Neural cell (in vitro differentiated cells): Measurements from ENCODE around the gene STX1B. TPM values are rescaled to one million over a fixed set of nuclear protein-coding genes. Genes with fewer than 3 reads are reported as not detected.

Source experiments
- H2AFZ ChIP-seq: fragments of 200-600, 300-800 bp; sonication (generic), shearing (Covaris generic); 2 replicates; pipeline ENCODE4 v1.6.0; 2014; ENCODE audit warnings: low read depth, mild to moderate bottlenecking, antibody characterized with exemption, low read length, moderate library complexity
- H3F3A ChIP-seq: fragments of 200-600 bp; shearing (Covaris generic); 2 replicates; pipeline ENCODE4 v1.6.1; 2016; ENCODE audit warnings: mild to moderate bottlenecking, moderate library complexity, mixed read lengths, antibody characterized with exemption, low read length; ENCODE audit not compliant: insufficient read depth, poor library complexity, severe bottlenecking
- H3K27ac ChIP-seq: fragments of 200-600, 300-800 bp; sonication (generic), shearing (Covaris generic); 2 replicates; pipeline ENCODE4 v1.5.1; 2014; ENCODE audit warnings: mild to moderate bottlenecking, low read length, moderate library complexity
- H3K27me3 ChIP-seq: fragments of 300-800, 200-600 bp; sonication (generic), shearing (Covaris generic); 2 replicates; pipeline ENCODE4 v1.6.0; 2014; ENCODE audit warnings: mild to moderate bottlenecking, low read depth, low read length, moderate library complexity; ENCODE audit not compliant: insufficient read depth
- H3K36me3 ChIP-seq: fragments of 300-800, 200-600 bp; sonication (generic), shearing (Covaris generic); 2 replicates; pipeline ENCODE4 v1.5.1; 2014; ENCODE audit warnings: mild to moderate bottlenecking, antibody characterized with exemption, low read length, moderate library complexity; ENCODE audit not compliant: insufficient read depth
- H3K4me2 ChIP-seq: fragments of 300-800, 200-600 bp; sonication (generic), shearing (Covaris generic); 2 replicates; pipeline ENCODE4 v1.6.0; 2014; ENCODE audit warnings: mild to moderate bottlenecking, low read length
- H3K4me3 ChIP-seq: fragments of 300-800, 200-600 bp; sonication (generic), shearing (Covaris generic); 2 replicates; pipeline ENCODE4 v1.5.1; 2014; ENCODE audit warnings: mild to moderate bottlenecking, low read length, moderate library complexity
- H3K79me2 ChIP-seq: fragments of 200-600 bp; shearing (Covaris generic); replicated peaks from 2 replicates; pipeline ENCODE4 v1.6.0; 2014; ENCODE audit warnings: mild to moderate bottlenecking, low read length, moderate library complexity; ENCODE audit not compliant: insufficient read depth
- H3K9ac ChIP-seq: fragments of 300-800, 200-600 bp; sonication (generic), shearing (Covaris generic); 2 replicates; pipeline ENCODE4 v1.6.1; 2016; ENCODE audit warnings: mild to moderate bottlenecking, low read length, mixed read lengths
- H3K9me2 ChIP-seq: fragments of 200-600 bp; shearing (Covaris generic); 2 replicates; pipeline ENCODE4 v1.6.1; 2016; ENCODE audit warnings: mild to moderate bottlenecking, low read length, mixed read lengths; ENCODE audit not compliant: insufficient read depth
- H3K9me3 ChIP-seq: fragments of 200-600, 300-800 bp; sonication (generic), shearing (Covaris generic); 2 replicates; pipeline ENCODE4 v1.6.1; 2016; ENCODE audit warnings: mild to moderate bottlenecking, mixed run types, low read length, moderate library complexity, mixed read lengths
- H4K20me1 ChIP-seq: fragments of 200-600 bp; shearing (Covaris generic); 2 replicates; pipeline ENCODE4 v1.6.1; 2016; ENCODE audit warnings: mild to moderate bottlenecking, mixed run types; ENCODE audit not compliant: insufficient read depth
- EP300 ChIP-seq: fragments of 450-650 bp; conservative IDR thresholded peaks from 2 replicates; pipeline ENCODE4 v1.6.1; 2014; ENCODE audit warnings: antibody characterized with exemption, mild to moderate bottlenecking, moderate library complexity; ENCODE audit not compliant: poor library complexity, severe bottlenecking
- EZH2 ChIP-seq: fragments of 200-600, 300-800 bp; shearing (Covaris generic), sonication (generic); IDR thresholded peaks from 2 replicates; pipeline ENCODE4 v1.6.1; 2014; ENCODE audit warnings: antibody characterized with exemption, low read length, borderline replicate concordance, mild to moderate bottlenecking; ENCODE audit not compliant: insufficient read depth, poor library complexity, severe bottlenecking
- MXI1 ChIP-seq: fragments of 450-650 bp; conservative IDR thresholded peaks from 2 replicates; pipeline ENCODE4 v1.6.1; 2014; ENCODE audit warnings: antibody characterized with exemption, mild to moderate bottlenecking; ENCODE audit not compliant: poor library complexity, severe bottlenecking
- POLR2AphosphoS5 ChIP-seq: IDR thresholded peaks from 2 replicates; pipeline ENCODE4 v1.6.1; 2012
- RAD21 ChIP-seq: fragments of 450-650 bp; conservative IDR thresholded peaks from 2 replicates; pipeline ENCODE4 v1.6.1; 2014; ENCODE audit warnings: antibody characterized with exemption, mild to moderate bottlenecking, moderate library complexity
- SMC3 ChIP-seq: fragments of 450-650 bp; conservative IDR thresholded peaks from 2 replicates; pipeline ENCODE4 v1.6.1; 2014; ENCODE audit warnings: antibody characterized with exemption, mild to moderate bottlenecking, moderate library complexity; ENCODE audit not compliant: poor library complexity
- TAF1 ChIP-seq: IDR thresholded peaks from 2 replicates; pipeline ENCODE4 v1.6.1; 2012; ENCODE audit warnings: low read depth
- polyA plus RNA-seq: library from polyadenylated mRNA; depleted of rRNA; stranded (reverse); fragments of >200 nt; gene quantifications from 2 replicates; pipeline ENCODE4 v1.2.3, GENCODE V29; 2014
- TF ChIP-seq, protein P1 (sequence below): fragments of 450-650 bp; IDR thresholded peaks from 2 replicates; pipeline ENCODE4 v1.5.1; 2014; ENCODE audit warnings: antibody characterized with exemption, mild to moderate bottlenecking, moderate library complexity; ENCODE audit not compliant: poor library complexity, severe bottlenecking
- TF ChIP-seq, protein P2 (sequence below): IDR thresholded peaks from 2 replicates; pipeline ENCODE4 v1.6.1; 2012; ENCODE audit warnings: borderline replicate concordance

STX1B gene
- polyA plus RNA-seq, 1 donor from 2014 or later: 4.5 TPM

DNA sequence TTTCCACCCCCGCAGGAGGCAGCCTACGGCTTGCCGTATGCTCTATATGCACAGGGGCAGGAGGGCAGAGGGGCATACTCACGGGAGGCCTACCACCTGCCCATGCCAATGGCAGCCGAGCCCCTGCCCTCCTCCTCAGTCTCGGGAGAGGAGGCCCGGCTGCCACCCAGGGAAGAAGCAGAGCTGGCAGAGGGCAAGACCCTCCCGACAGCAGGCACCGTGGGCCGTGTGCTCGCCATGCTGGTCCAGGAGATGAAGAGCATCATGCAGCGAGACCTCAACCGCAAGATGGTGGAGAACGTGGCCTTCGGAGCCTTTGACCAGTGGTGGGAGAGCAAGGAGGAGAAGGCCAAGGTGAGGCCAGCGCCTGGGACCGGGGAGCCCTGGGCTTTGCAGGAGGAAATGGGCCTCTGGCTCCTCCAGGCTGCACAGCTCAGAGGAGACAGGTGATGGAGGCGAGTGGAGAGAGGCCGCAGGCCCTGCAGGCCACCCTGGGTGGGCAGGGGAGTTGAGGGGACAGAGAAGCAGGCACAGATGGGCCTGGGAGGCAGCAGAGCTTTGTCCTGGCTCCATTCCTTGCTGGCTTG is 44.3 kb downstream of the STX1B start:
- Histone ChIP-seq H3K9me2 (no peaks in the 10 kb centered on the region), H3K4me3 (no peak overlapping the region), H3K36me3 (no peaks in the 10 kb centered on the region), H4K20me1 (no peaks in the 10 kb centered on the region), H3K4me2 (no peak overlapping the region), H3K9me3 (no peaks in the 10 kb centered on the region), H3F3A (no peaks in the 10 kb centered on the region), H3K27me3 (no peaks in the 10 kb centered on the region), H2AFZ (no peak overlapping the region), H3K9ac (no peak overlapping the region), H3K27ac (no peak overlapping the region), H3K79me2 (no peaks in the 10 kb centered on the region)
- no peak for TF ChIP-seq EP300
- TF ChIP-seq POLR2AphosphoS5: no peak
- no peak for TF ChIP-seq RAD21
- TF ChIP-seq SMC3: no peak
- TF ChIP-seq MXI1: no peak
- no peak for TF ChIP-seq EZH2
- TF ChIP-seq, protein P1, sequence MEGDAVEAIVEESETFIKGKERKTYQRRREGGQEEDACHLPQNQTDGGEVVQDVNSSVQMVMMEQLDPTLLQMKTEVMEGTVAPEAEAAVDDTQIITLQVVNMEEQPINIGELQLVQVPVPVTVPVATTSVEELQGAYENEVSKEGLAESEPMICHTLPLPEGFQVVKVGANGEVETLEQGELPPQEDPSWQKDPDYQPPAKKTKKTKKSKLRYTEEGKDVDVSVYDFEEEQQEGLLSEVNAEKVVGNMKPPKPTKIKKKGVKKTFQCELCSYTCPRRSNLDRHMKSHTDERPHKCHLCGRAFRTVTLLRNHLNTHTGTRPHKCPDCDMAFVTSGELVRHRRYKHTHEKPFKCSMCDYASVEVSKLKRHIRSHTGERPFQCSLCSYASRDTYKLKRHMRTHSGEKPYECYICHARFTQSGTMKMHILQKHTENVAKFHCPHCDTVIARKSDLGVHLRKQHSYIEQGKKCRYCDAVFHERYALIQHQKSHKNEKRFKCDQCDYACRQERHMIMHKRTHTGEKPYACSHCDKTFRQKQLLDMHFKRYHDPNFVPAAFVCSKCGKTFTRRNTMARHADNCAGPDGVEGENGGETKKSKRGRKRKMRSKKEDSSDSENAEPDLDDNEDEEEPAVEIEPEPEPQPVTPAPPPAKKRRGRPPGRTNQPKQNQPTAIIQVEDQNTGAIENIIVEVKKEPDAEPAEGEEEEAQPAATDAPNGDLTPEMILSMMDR: no peak
- TF ChIP-seq TAF1: no peak

DNA sequence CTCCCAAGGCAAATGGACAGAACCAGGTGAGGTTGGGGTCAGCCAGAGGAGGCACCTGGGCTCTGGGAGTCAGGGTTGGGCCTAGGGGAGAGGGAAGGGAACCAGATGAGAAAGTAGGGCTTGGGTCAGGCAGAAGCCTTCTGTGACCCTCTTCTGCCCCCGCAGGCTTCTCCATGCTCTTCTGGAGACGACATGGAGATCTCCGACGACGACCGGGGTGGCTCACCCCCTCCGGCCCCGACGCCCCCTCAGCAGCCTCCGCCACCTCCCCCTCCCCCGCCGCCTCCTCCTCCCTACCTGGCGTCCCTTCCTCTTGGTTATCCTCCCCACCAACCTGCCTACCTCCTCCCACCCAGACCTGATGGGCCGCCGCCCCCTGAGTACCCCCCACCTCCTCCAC is 45.0 kb downstream of the STX1B start:
- TF ChIP-seq, protein P2, sequence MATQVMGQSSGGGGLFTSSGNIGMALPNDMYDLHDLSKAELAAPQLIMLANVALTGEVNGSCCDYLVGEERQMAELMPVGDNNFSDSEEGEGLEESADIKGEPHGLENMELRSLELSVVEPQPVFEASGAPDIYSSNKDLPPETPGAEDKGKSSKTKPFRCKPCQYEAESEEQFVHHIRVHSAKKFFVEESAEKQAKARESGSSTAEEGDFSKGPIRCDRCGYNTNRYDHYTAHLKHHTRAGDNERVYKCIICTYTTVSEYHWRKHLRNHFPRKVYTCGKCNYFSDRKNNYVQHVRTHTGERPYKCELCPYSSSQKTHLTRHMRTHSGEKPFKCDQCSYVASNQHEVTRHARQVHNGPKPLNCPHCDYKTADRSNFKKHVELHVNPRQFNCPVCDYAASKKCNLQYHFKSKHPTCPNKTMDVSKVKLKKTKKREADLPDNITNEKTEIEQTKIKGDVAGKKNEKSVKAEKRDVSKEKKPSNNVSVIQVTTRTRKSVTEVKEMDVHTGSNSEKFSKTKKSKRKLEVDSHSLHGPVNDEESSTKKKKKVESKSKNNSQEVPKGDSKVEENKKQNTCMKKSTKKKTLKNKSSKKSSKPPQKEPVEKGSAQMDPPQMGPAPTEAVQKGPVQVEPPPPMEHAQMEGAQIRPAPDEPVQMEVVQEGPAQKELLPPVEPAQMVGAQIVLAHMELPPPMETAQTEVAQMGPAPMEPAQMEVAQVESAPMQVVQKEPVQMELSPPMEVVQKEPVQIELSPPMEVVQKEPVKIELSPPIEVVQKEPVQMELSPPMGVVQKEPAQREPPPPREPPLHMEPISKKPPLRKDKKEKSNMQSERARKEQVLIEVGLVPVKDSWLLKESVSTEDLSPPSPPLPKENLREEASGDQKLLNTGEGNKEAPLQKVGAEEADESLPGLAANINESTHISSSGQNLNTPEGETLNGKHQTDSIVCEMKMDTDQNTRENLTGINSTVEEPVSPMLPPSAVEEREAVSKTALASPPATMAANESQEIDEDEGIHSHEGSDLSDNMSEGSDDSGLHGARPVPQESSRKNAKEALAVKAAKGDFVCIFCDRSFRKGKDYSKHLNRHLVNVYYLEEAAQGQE: no peak
- no peak for TF ChIP-seq POLR2AphosphoS5
- TF ChIP-seq EP300: no peak
- TF ChIP-seq, protein P1: no peak
- H3F3A ChIP-seq: no peaks in the 10 kb centered on the region
- no peak overlapping the region for H3K27ac ChIP-seq
- H3K36me3 ChIP-seq: no peaks in the 10 kb centered on the region
- no peaks in the 10 kb centered on the region for H3K9me3 ChIP-seq
- H3K79me2 ChIP-seq: no peaks in the 10 kb centered on the region
- H2AFZ ChIP-seq: no peak overlapping the region
- H3K27me3 ChIP-seq: no peaks in the 10 kb centered on the region
- H3K9me2 ChIP-seq: no peaks in the 10 kb centered on the region
- no peaks in the 10 kb centered on the region for H4K20me1 ChIP-seq
- H3K4me3 ChIP-seq: no peak overlapping the region
- no peak overlapping the region for H3K4me2 ChIP-seq
- no peak overlapping the region for H3K9ac ChIP-seq
